Endothelial cell of umbilical vein (primary cell): ENCODE data around the gene CCDC138. TPM values are rescaled to one million over a fixed set of nuclear protein-coding genes. Genes with fewer than 3 reads are reported as not detected.
A peak's percentile ranks its signal among the peaks of the same experiment; 100 is the strongest.
"Not testable (repeated sequence)": the region's sequence is repeated elsewhere in the genome, so short reads cannot be mapped to it uniquely, and the experiment has no call there.

Source experiments
- Bru-seq: library from RNA; stranded (reverse); fragments of 400-500 nt; gene quantifications from one replicate; lab custom pipeline; 2021; lab: Mats Ljungman, UMichigan
- BruChase-seq, 2 experiments: library from RNA; stranded (reverse); fragments of 400-500 nt; gene quantifications; one replicate each; lab custom pipeline; 2021; lab: Mats Ljungman, UMichigan
- BruUV-seq: library from RNA; stranded (reverse); fragments of 400-500 nt; replicated peaks from 2 replicates; lab custom pipeline; 2021; lab: Mats Ljungman, UMichigan
- CTCF ChIA-PET: fragments of 300-600, 350-600 bp; sonication (Branson Sonifier 250); formaldehyde crosslinking; loops from one replicate; lab custom pipeline; 2021; ENCODE audit warnings: antibody characterized with exemption, inconsistent platforms; lab: Charles Lee
- POLR2A ChIA-PET: fragments of 300-600, 350-600 bp; sonication (Branson Sonifier 250); formaldehyde crosslinking; loops from one replicate; lab custom pipeline; 2021; ENCODE audit warnings: antibody characterized with exemption, inconsistent platforms; lab: Charles Lee
- DNase-seq: peaks from one replicate; pipeline ENCODE4 v3.0.0-alpha.2; 2011; ENCODE audit warnings: low read depth, low spot score
- FAIRE-seq: peaks from 2 replicates; lab custom pipeline; 2011; peaks lifted over from hg19 to GRCh38; lab: Jason Lieb, UNC
- H2AFZ ChIP-seq: 2 replicates; pipeline ENCODE4 v1.6.0; 2012; ENCODE audit warnings: low read depth, low read length, control low read depth, inconsistent platforms
- H3K27ac ChIP-seq: 2 replicates; pipeline ENCODE4 v1.5.1; 2011; ENCODE audit warnings: low read depth, mild to moderate bottlenecking, control low read depth, low read length, moderate library complexity; ENCODE audit not compliant: insufficient read depth
- H3K27me3 ChIP-seq, 2 experiments: 2 replicates each; pipeline versions ENCODE4 v1.6.0 to v1.6.1; 2011; ENCODE audit warnings: low read length in 2 of 2, mixed read lengths in 1 of 2; ENCODE audit not compliant: control insufficient read depth in 2 of 2, insufficient read depth in 2 of 2
- H3K36me3 ChIP-seq, 2 experiments: 2 replicates in 1 of 2; 3 replicates in 1 of 2; pipeline ENCODE4 v1.5.1; 2011; ENCODE audit warnings: low read length in 2 of 2, mild to moderate bottlenecking in 1 of 2, moderate library complexity in 1 of 2; ENCODE audit not compliant: control insufficient read depth in 2 of 2, insufficient read depth in 2 of 2; ENCODE audit errors: extremely low read depth in 1 of 2
- H3K4me1 ChIP-seq: 3 replicates; pipeline ENCODE4 v1.5.1; 2011; ENCODE audit warnings: mild to moderate bottlenecking, low read length; ENCODE audit not compliant: control insufficient read depth, insufficient read depth; ENCODE audit errors: extremely low read depth
- H3K4me2 ChIP-seq: 2 replicates; pipeline ENCODE4 v1.6.1; 2011; ENCODE audit warnings: low read length, control low read depth, mixed read lengths; ENCODE audit not compliant: insufficient read depth
- H3K4me3 ChIP-seq, 3 experiments: fragments of 200-600 bp in 1 of 3; sonication (generic), shearing (Covaris generic) in 1 of 3; replicated peaks in 1 of 3; 2 replicates each; pipeline ENCODE4 v1.5.1; 2011 to 2016; ENCODE audit warnings: control low read depth in 3 of 3, low read length in 3 of 3, mild to moderate bottlenecking in 2 of 3, inconsistent platforms in 1 of 3, low read depth in 1 of 3, moderate library complexity in 1 of 3; ENCODE audit not compliant: insufficient read depth in 1 of 3
- H3K79me2 ChIP-seq: 2 replicates; pipeline ENCODE4 v1.6.0; 2012; ENCODE audit warnings: low read length, inconsistent platforms; ENCODE audit not compliant: control insufficient read depth, insufficient read depth
- H3K9ac ChIP-seq: replicated peaks from 2 replicates; pipeline ENCODE3; 2011; ENCODE audit warnings: low read length, control low read depth; ENCODE audit not compliant: insufficient read depth; ENCODE audit errors: extremely low read depth
- H3K9me1 ChIP-seq: replicated peaks from 3 replicates; pipeline ENCODE4 v1.6.0; 2011; ENCODE audit warnings: mild to moderate bottlenecking, low read length; ENCODE audit not compliant: control insufficient read depth, insufficient read depth; ENCODE audit errors: extremely low read depth
- H3K9me3 ChIP-seq: replicated peaks from 2 replicates; pipeline ENCODE4 v1.5.1; 2012; ENCODE audit warnings: low read length, inconsistent platforms; ENCODE audit not compliant: control insufficient read depth, insufficient read depth
- H4K20me1 ChIP-seq: replicated peaks from 2 replicates; pipeline ENCODE3; 2011; ENCODE audit warnings: mild to moderate bottlenecking, low read length; ENCODE audit not compliant: control insufficient read depth, insufficient read depth; ENCODE audit errors: extremely low read depth
- CTCF ChIP-seq, 2 donors: IDR thresholded peaks; 1 replicate in 1 of 2; 2 replicates in 1 of 2; pipeline ENCODE4 v1.5.1; 2011; ENCODE audit warnings: low read length in 2 of 2, mild to moderate bottlenecking in 2 of 2, moderate library complexity in 2 of 2, control low read depth in 1 of 2, inconsistent platforms in 1 of 2, low read depth in 1 of 2; ENCODE audit not compliant: insufficient read depth in 1 of 2; ENCODE audit errors: extremely low read depth in 1 of 2
- EZH2 ChIP-seq: IDR thresholded peaks from 2 replicates; pipeline ENCODE4 v1.6.1; 2012; ENCODE audit warnings: borderline replicate concordance, low read depth, mild to moderate bottlenecking, moderate library complexity, low read length, inconsistent platforms; ENCODE audit not compliant: severe bottlenecking
- FOS ChIP-seq: IDR thresholded peaks from 2 replicates; pipeline ENCODE4 v1.6.1; 2011; ENCODE audit warnings: mild to moderate bottlenecking, low read length, moderate library complexity, borderline replicate concordance; ENCODE audit not compliant: insufficient read depth
- GATA2 ChIP-seq: IDR thresholded peaks from 2 replicates; pipeline ENCODE4 v1.7.0; 2011; ENCODE audit warnings: low read depth, mild to moderate bottlenecking, moderate library complexity, mixed read lengths, low read length; ENCODE audit not compliant: insufficient read length, insufficient read depth
- JUN ChIP-seq: IDR thresholded peaks from 2 replicates; pipeline ENCODE4 v1.6.1; 2011; ENCODE audit warnings: borderline replicate concordance, low read depth; ENCODE audit not compliant: insufficient read length, insufficient read depth
- MAX ChIP-seq: IDR thresholded peaks from 2 replicates; pipeline ENCODE4 v1.6.1; 2011; ENCODE audit not compliant: insufficient read depth, insufficient read length
- MYC ChIP-seq: IDR thresholded peaks from one replicate; pipeline ENCODE4 v1.6.1; 2011; ENCODE audit warnings: mild to moderate bottlenecking, low read depth, low read length
- POLR2A ChIP-seq: IDR thresholded peaks from 2 replicates; pipeline ENCODE4 v1.6.1; 2012; ENCODE audit warnings: low read depth, mild to moderate bottlenecking, control low read depth, low read length
- POLR2AphosphoS5 ChIP-seq: IDR thresholded peaks from 2 replicates; pipeline ENCODE4 v1.6.1; 2012; ENCODE audit warnings: low read depth, mild to moderate bottlenecking, control low read depth, low read length, moderate library complexity; ENCODE audit not compliant: insufficient read depth
- dilution Hi-C: fragments of 300-500 bp; cut with MboI; formaldehyde crosslinking; loops from one replicate; pipeline ENCODE4 v1.15.0; 2019; ENCODE audit warnings: low sequenced_read_pairs; ENCODE audit not compliant: extremely low pct_ligation_motif_present
- intact Hi-C: fragments of 100-400 bp; cut with micrococcal nuclease; formaldehyde crosslinking; loops from one replicate; pipeline ENCODE4 v1.10.0; 2022
- long read RNA-seq: library from polyadenylated mRNA; stranded (forward); transcript quantifications from one replicate; pipeline ENCODE4 v2.0.0, GENCODE V29; 2021
- polyA minus RNA-seq, 3 experiments: library from RNA; depleted of rRNA, polyadenylated mRNA; stranded (reverse); fragments of >200 nt; gene quantifications; 1 replicate in 1 of 3; 2 replicates in 2 of 3; pipeline ENCODE4 v1.2.3, GENCODE V29; 2011
- polyA plus RNA-seq, 4 experiments: library from polyadenylated mRNA; depleted of rRNA in 3 of 4; stranded (reverse) in 3 of 4; unstranded in 1 of 4; fragments of >200 nt; gene quantifications; 2 replicates each; pipeline versions ENCODE4 v1.2.1 to v1.2.3, GENCODE V29; 2011 to 2012; ENCODE audit warnings: missing spikeins in 1 of 4
- total RNA-seq: library from RNA; stranded (reverse); gene quantifications from 2 replicates; pipeline ENCODE4 v1.2.3, GENCODE V29; 2021

Gene CCDC138
- 10.6 and 10.8 TPM in 2 replicates for total RNA-seq
- polyA plus RNA-seq, result 1.5 and 1.7 TPM in 2 replicates
- polyA plus RNA-seq (2011; cell fraction: cytosol; rRNA removed), result 2.3 and 2.9 TPM in 2 replicates
- 5.0 and 7.0 TPM in 2 replicates for polyA plus RNA-seq (2011; cell fraction: nucleus; rRNA removed)
- 3.1 and 5.7 TPM in 2 replicates for polyA plus RNA-seq (2012)
- polyA minus RNA-seq, result 3.3 and 3.5 TPM in 2 replicates
- polyA minus RNA-seq (2011; cell fraction: cytosol; rRNA and poly(A)+ RNA removed), result 11.1 TPM
- polyA minus RNA-seq (2011; cell fraction: nucleus; rRNA and poly(A)+ RNA removed), result 8.7 and 10.5 TPM in 2 replicates
- percentile 79 among the genes with signal in this experiment for Bru-seq, nascent RNA
- percentile 73 among the genes with signal in this experiment for BruChase-seq, experiment 1, labeled RNA remaining after a 6-hour chase
- percentile 77 among the genes with signal in this experiment for BruChase-seq, experiment 2, labeled RNA remaining after a 2-hour chase
- long read RNA-seq, partial matches to known transcripts, result 2 of 22 reads
- long read RNA-seq, other reads (novel, unspliced or antisense), result 19 of 22 reads

GRCh38 chr2:108786354-108787215 is at the start of gene CCDC138:
CCDC138 (plus strand) TSS chr2:108786771; CDS start chr2:108786823, 52 bp downstream.
- no TSS peak for BruUV-seq
- H3K79me2 ChIP-seq, result peaks cover 9% of the 10 kb centered on the region
- peak; percentile 70 for FAIRE-seq
- ChIA-PET CTCF (interaction anchor here (1.3 kb wide), 1 partner anchor 10 kb away, joined by 5 read pairs; no protein-coding TSS in a partner anchor), POLR2A (interaction anchor here (0.7 kb wide), 1 partner anchor 1877 kb away, joined by 5 read pairs; no protein-coding TSS in a partner anchor)
- peak within 1 kb of the TSS; percentile 68 to 82 (median 70) for H3K4me3 ChIP-seq
- intact Hi-C loops (no loop called here), dilution Hi-C loops (no loop called here)
- H3K9me3 ChIP-seq, result no peaks in the 10 kb centered on the region
- peak within 1 kb of the TSS; percentile 69 for H3K9ac ChIP-seq
- no peaks in the 10 kb centered on the region for H4K20me1 ChIP-seq
- no peak for TF ChIP-seq EZH2
- TF ChIP-seq MYC, result no peak
- no peak for TF ChIP-seq JUN
- peak; percentile 79 for TF ChIP-seq POLR2A
- TF ChIP-seq POLR2AphosphoS5, result peak; percentile 92
- no peak for TF ChIP-seq FOS
- no peak for TF ChIP-seq GATA2
- no peak for TF ChIP-seq CTCF (IDR thresholded peaks at IDR 0.05; ENCODE audit: extremely low read depth in 1 of 2, insufficient read depth in 1 of 2, low read depth in 1 of 2, low read length in 2 of 2)
- TF ChIP-seq MAX, result peak; percentile 14
- peak; percentile 93 for DNase-seq
- H3K36me3 ChIP-seq, result peaks cover 6 to 16% of the 10 kb centered on the region in 2 experiments
- peaks cover 12% of the 10 kb centered on the region for H3K4me1 ChIP-seq
- peak within 1 kb of the TSS; percentile 61 for H2AFZ ChIP-seq
- peak within 1 kb of the TSS; percentile 47 for H3K27ac ChIP-seq
- peak within 1 kb of the TSS; percentile 85 for H3K4me2 ChIP-seq
- no peaks in the 10 kb centered on the region for H3K27me3 ChIP-seq
- no peaks in the 10 kb centered on the region for H3K9me1 ChIP-seq

- H3K9me1 ChIP-seq, POLR2A ChIA-PET, H3K27me3 ChIP-seq, H2AFZ ChIP-seq, H3K36me3 ChIP-seq, FAIRE-seq, H3K4me2 ChIP-seq, H3K9ac ChIP-seq, CTCF ChIA-PET, dilution Hi-C loops, H4K20me1 ChIP-seq, intact Hi-C loops, H3K4me1 ChIP-seq, DNase-seq, H3K79me2 ChIP-seq, H3K4me3 ChIP-seq, H3K9me3 ChIP-seq, BruUV-seq, H3K27ac ChIP-seq: not testable (repeated sequence)
These were observed 28.6 kb upstream of the CCDC138 start for GRCh38 chr2:108757973-108758372.
